ENCODE results near the gene PRRT1.

The PRRT1 gene

DNA sequence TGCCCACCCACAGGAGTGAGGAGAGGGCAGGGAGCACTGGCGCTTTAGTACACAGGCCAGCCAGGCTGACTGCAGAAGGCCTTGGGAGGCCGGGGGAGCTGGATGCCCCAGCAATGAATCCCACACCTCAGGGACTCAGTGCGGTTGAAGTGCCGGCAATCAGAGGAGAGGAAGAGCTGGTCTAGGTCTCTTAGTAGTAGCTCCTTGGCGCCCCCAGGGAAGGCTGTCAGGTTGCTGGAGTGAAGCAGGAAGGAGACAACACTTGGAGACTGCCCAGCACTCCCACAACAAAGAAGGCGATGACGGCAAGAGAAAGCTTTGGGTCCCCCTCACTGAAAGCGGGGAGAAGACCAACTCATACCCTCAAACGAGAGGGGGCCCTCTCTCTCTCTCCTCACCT is 34.3 kb downstream of the PRRT1 start:
- TF ChIP-seq, protein P1, sequence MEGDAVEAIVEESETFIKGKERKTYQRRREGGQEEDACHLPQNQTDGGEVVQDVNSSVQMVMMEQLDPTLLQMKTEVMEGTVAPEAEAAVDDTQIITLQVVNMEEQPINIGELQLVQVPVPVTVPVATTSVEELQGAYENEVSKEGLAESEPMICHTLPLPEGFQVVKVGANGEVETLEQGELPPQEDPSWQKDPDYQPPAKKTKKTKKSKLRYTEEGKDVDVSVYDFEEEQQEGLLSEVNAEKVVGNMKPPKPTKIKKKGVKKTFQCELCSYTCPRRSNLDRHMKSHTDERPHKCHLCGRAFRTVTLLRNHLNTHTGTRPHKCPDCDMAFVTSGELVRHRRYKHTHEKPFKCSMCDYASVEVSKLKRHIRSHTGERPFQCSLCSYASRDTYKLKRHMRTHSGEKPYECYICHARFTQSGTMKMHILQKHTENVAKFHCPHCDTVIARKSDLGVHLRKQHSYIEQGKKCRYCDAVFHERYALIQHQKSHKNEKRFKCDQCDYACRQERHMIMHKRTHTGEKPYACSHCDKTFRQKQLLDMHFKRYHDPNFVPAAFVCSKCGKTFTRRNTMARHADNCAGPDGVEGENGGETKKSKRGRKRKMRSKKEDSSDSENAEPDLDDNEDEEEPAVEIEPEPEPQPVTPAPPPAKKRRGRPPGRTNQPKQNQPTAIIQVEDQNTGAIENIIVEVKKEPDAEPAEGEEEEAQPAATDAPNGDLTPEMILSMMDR (IDR thresholded peaks at IDR 0.05; ENCODE audit: low read depth, low read length): no peak
- H3K4me3 ChIP-seq (ENCODE audit: low read depth, low read length): no peak overlapping the region

DNA sequence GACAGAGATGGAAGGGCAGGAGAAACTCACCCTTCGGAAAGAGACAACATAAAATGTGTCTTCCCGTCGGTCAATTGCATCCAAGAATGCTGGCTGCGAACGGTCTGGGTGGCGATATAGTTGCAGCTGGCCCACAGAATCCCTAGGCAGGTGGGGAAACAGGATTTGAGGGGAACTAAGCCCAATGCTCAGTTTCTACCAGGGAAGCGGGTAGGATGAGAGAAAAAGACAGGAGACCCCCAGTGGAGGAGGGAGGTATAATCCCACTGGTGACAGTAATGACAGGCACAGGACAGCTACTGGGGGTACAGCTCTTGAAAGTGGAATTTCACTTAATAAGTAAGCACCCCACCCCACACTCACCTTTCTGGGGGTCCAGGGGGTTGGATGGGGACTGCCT is 35.1 kb downstream of the PRRT1 start:
- TF ChIP-seq, protein P1 (IDR thresholded peaks at IDR 0.05; ENCODE audit: low read depth, low read length): peak; percentile 57
- no peak overlapping the region for H3K4me3 ChIP-seq (ENCODE audit: low read depth, low read length)

DNA sequence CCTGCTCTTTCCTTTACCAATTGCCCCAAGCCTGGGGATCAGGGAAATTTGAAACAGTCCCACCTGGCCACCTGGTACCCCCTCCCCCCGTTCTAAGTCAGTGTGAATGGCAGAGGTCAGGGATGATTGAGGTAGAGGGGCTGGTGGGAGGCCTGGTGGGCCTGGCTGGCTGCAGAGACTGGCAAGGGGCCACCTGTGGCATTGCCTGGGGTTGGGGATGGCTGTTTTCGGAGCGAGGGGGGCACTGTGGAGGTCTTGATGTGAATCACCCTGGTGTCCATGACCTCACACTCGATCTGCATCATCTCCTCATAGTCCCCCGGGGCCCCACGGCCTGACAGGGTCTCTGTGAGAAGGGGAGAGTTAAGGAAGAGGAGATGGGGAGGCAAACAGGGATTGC is 36.1 kb downstream of the PRRT1 start:
- TF ChIP-seq, protein P1 (IDR thresholded peaks at IDR 0.05; ENCODE audit: low read depth, low read length): no peak

DNA sequence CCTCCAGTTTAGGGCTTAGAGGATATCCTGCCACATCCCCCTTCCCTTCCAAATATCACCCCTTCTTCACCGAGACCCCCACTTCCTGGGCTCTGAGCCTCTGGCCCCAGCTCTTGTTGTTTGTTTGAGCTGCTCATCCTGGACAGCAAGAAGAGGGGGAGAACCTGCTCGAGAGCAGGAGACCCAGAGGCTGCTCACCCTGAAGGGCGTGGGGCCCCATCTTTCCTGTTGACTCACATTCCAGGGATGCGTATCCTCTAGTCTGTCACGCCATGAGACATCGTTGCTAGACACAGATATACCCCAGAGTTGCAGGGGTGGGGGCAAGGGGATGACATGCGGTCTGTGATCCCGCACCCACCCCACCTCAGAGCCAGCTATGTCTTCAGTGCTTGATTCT is 36.9 kb downstream of the PRRT1 start:
- TF ChIP-seq, protein P1 (IDR thresholded peaks at IDR 0.05; ENCODE audit: low read depth, low read length): no peak
- H3K4me3 ChIP-seq (ENCODE audit: low read depth, low read length): no peak overlapping the region

More for the DNA sequence above, 36.1 kb downstream of the PRRT1 start:
- H3K4me3 ChIP-seq (ENCODE audit: low read depth, low read length): no peak overlapping the region

GRCh38 chr6:32113386-32114352 is 38.1 kb downstream of the PRRT1 start:
- TF ChIP-seq, protein P1 (IDR thresholded peaks at IDR 0.05; ENCODE audit: low read depth, low read length): peak; percentile 47
- no peak overlapping the region for H3K4me3 ChIP-seq (ENCODE audit: low read depth, low read length)

- H3K4me3 ChIP-seq (ENCODE audit: low read depth, low read length): no peak overlapping the region
- TF ChIP-seq, protein P1 (IDR thresholded peaks at IDR 0.05; ENCODE audit: low read depth, low read length): no peak
Measured at GRCh38 chr6:32112431-32112980, 39.2 kb downstream of the PRRT1 start.

Measured in WI38 (cell line).